ENCODE data around the gene PYGO2.

DNA sequence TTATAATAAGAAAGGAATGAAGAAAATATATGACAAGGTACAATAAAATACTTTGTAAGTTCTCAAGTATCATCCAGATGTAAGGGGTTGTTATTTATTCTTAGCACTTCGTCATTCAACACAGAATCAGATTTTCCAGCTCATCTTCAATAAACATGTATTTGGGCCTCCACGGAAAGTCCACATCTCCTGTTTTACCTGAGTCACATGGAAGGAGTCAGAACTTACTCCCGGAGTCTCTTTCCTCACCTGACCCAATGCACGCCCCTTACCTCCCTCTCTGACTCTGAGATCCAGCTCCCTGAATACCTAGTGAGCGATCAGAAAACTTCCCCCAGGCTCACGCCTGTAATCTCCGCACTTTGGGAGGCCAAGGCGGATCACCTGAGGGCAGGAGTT, 23.6 kb downstream of the PYGO2 start:
- TF ChIP-seq, protein P1, sequence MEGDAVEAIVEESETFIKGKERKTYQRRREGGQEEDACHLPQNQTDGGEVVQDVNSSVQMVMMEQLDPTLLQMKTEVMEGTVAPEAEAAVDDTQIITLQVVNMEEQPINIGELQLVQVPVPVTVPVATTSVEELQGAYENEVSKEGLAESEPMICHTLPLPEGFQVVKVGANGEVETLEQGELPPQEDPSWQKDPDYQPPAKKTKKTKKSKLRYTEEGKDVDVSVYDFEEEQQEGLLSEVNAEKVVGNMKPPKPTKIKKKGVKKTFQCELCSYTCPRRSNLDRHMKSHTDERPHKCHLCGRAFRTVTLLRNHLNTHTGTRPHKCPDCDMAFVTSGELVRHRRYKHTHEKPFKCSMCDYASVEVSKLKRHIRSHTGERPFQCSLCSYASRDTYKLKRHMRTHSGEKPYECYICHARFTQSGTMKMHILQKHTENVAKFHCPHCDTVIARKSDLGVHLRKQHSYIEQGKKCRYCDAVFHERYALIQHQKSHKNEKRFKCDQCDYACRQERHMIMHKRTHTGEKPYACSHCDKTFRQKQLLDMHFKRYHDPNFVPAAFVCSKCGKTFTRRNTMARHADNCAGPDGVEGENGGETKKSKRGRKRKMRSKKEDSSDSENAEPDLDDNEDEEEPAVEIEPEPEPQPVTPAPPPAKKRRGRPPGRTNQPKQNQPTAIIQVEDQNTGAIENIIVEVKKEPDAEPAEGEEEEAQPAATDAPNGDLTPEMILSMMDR (IDR thresholded peaks at IDR 0.05), result no peak
- TF ChIP-seq POLR2A (IDR thresholded peaks at IDR 0.05), result no peak
- no peak for TF ChIP-seq EP300 (IDR thresholded peaks at IDR 0.05)
- TF ChIP-seq POLR2AphosphoS5 (IDR thresholded peaks at IDR 0.05), result no peak

Measured in sigmoid colon (tissue), 4 donors.